Sigmoid colon (tissue), 7 donors: Measurements from ENCODE around the gene SPTBN1. TPM values are rescaled to one million over a fixed set of nuclear protein-coding genes. Genes with fewer than 3 reads are reported as not detected.

Experiments used
- DNase-seq: peaks from one replicate; pipeline ENCODE4 v3.0.0-alpha.2; 2019
- H3K27ac ChIP-seq, 4 donors: fragments of 200-600 bp; sonication (generic); one replicate each; pipeline ENCODE4 v1.5.1; 2016 to 2019; ENCODE audit warnings: mild to moderate bottlenecking in 1 of 4
- H3K27me3 ChIP-seq, 3 donors: fragments of 200-600 bp; sonication (generic); one replicate each; pipeline ENCODE4 v1.5.1; 2019; ENCODE audit warnings: mild to moderate bottlenecking in 1 of 3
- H3K36me3 ChIP-seq, 4 donors: fragments of 200-600 bp; sonication (generic); one replicate each; pipeline ENCODE4 v1.5.1; 2016 to 2019
- H3K4me1 ChIP-seq, 4 donors: fragments of 200-600 bp; sonication (generic); one replicate each; pipeline ENCODE4 v1.5.1; 2017 to 2019
- H3K4me3 ChIP-seq, 4 donors: fragments of 200-600 bp; sonication (generic); one replicate each; pipeline ENCODE4 v1.5.1; 2017 to 2019; ENCODE audit warnings: mild to moderate bottlenecking in 2 of 4, moderate library complexity in 1 of 4
- H3K9me3 ChIP-seq, 4 donors: fragments of 200-600 bp in 3 of 4; sonication (generic) in 3 of 4; one replicate each; pipeline versions ENCODE4 v1.5.1 to v1.6.1; 2013 to 2019
- CTCF ChIP-seq, 4 experiments: fragments of 450-650 bp in 3 of 4; fragments of 200-600 bp in 1 of 4; IDR thresholded peaks; one replicate each; pipeline ENCODE4 v1.5.1; 2016 to 2019; ENCODE audit warnings: antibody characterized with exemption in 4 of 4, mild to moderate bottlenecking in 3 of 4, moderate library complexity in 2 of 4
- EP300 ChIP-seq, 4 donors: sonication (generic); formaldehyde crosslinking; IDR thresholded peaks; one replicate each; pipeline ENCODE4 v1.6.1; 2017; ENCODE audit warnings: antibody characterized with exemption in 4 of 4
- POLR2A ChIP-seq, 2 donors: fragments of 450-650 bp; IDR thresholded peaks; one replicate each; pipeline ENCODE4 v1.6.1; 2016; ENCODE audit warnings: antibody characterized with exemption in 2 of 2, mild to moderate bottlenecking in 2 of 2, moderate library complexity in 2 of 2
- POLR2AphosphoS5 ChIP-seq, 4 donors: sonication (generic); formaldehyde crosslinking; IDR thresholded peaks; one replicate each; pipeline ENCODE4 v1.6.1; 2017; ENCODE audit warnings: antibody characterized with exemption in 4 of 4
- WGBS, 2 donors: extraction: QIAGEN DNeasy Blood & Tissue Kit; methylation state at CpG; one replicate each; pipeline ENCODE4 v1.1.7; 2013; 5-methylcytosine and 5-hydroxymethylcytosine counted together
- intact Hi-C: fragments of 100-400 bp; cut with DNase I; formaldehyde crosslinking; loops from one replicate; pipeline ENCODE4 v1.15.1; 2023
- polyA plus RNA-seq, 3 donors: library from polyadenylated mRNA; stranded (reverse); fragments of 200-250 nt; gene quantifications; one replicate each; pipeline ENCODE4 v1.2.3, GENCODE V29; 2013
- total RNA-seq, 4 donors: library from RNA; depleted of rRNA; stranded (reverse); fragments of >200 nt; gene quantifications; one replicate each; pipeline ENCODE4 v1.1.0, GENCODE V29; 2016
- donor health status: healthy with polysubstance abuse.
- donor health status: Bipolar disorder and iron deficiency.
- donor health status: healthy.

The SPTBN1 gene
- total and polyA plus RNA-seq, 7 donors = 23.1 to 273 (median 169) TPM

GRCh38 chr2:54712516-54712915, 256.4 kb downstream of the SPTBN1 start:
- intact Hi-C loops = no loop called here
- no peaks in the 10 kb centered on the region for H3K9me3 ChIP-seq
- no peak for DNase-seq
- no peaks in the 10 kb centered on the region for H3K36me3 ChIP-seq
- WGBS, 2 donors = 96% methylated on average over 6 of the region's 6 CpGs
- peaks cover 0 to 12% (median 0%) of the 10 kb centered on the region in 3 donors for H3K27me3 ChIP-seq
- TF ChIP-seq POLR2A (IDR thresholded peaks at IDR 0.05) (no peak), POLR2AphosphoS5 (IDR thresholded peaks at IDR 0.05) (no peak), CTCF (IDR thresholded peaks at IDR 0.05) (no peak), EP300 (IDR thresholded peaks at IDR 0.05) (no peak)
- no peak overlapping the region for H3K4me3 ChIP-seq
- H3K4me1 ChIP-seq = peaks cover 0 to 14% (median 12%) of the 10 kb centered on the region in 4 donors
- H3K27ac ChIP-seq = no peak overlapping the region

- DNase-seq = no peak
- no peak overlapping the region for H3K4me3 ChIP-seq
- no peaks in the 10 kb centered on the region for H3K27me3 ChIP-seq
- H3K9me3 ChIP-seq = no peaks in the 10 kb centered on the region
- intact Hi-C loops = no loop called here
- no peaks in the 10 kb centered on the region for H3K4me1 ChIP-seq
- H3K36me3 ChIP-seq = no peaks in the 10 kb centered on the region
- TF ChIP-seq POLR2AphosphoS5 (IDR thresholded peaks at IDR 0.05) (no peak), CTCF (IDR thresholded peaks at IDR 0.05) (no peak), POLR2A (IDR thresholded peaks at IDR 0.05) (no peak), EP300 (IDR thresholded peaks at IDR 0.05) (no peak)
- WGBS, 2 donors = 51 to 70% methylated on average over 4 of the region's 4 CpGs
- H3K27ac ChIP-seq = no peak overlapping the region
These were observed 258.9 kb downstream of the SPTBN1 start for GRCh38 chr2:54714996-54715395.

- intact Hi-C loops = no loop called here
- Histone ChIP-seq H3K36me3 (no peaks in the 10 kb centered on the region), H3K4me1 (no peaks in the 10 kb centered on the region), H3K4me3 (no peak overlapping the region), H3K9me3 (no peaks in the 10 kb centered on the region), H3K27me3 (no peaks in the 10 kb centered on the region), H3K27ac (no peak overlapping the region)
- TF ChIP-seq EP300 (IDR thresholded peaks at IDR 0.05) = no peak
- no peak for DNase-seq
These were observed 260.2 kb downstream of the SPTBN1 start for GRCh38 chr2:54716375-54716774.

GRCh38 chr2:54720563-54720962, 264.4 kb downstream of the SPTBN1 start:
- intact Hi-C loops = loop anchor here (5.0 to 10.0 kb wide), 2 partner anchors 117 to 454 kb away; no protein-coding TSS in a partner anchor
- Histone ChIP-seq H3K4me1 (peaks cover 0 to 22% (median 18%) of the 10 kb centered on the region in 4 donors), H3K36me3 (no peaks in the 10 kb centered on the region), H3K9me3 (no peaks in the 10 kb centered on the region), H3K4me3 (no peak overlapping the region), H3K27ac (no peak overlapping the region), H3K27me3 (peaks cover 0 to 8% (median 0%) of the 10 kb centered on the region in 3 donors)
- TF ChIP-seq POLR2A (IDR thresholded peaks at IDR 0.05) = no peak
- TF ChIP-seq POLR2AphosphoS5 (IDR thresholded peaks at IDR 0.05) = no peak
- TF ChIP-seq CTCF (IDR thresholded peaks at IDR 0.05) = no peak
- no peak for TF ChIP-seq EP300 (IDR thresholded peaks at IDR 0.05)
- 72 to 80% methylated on average over 2 of the region's 2 CpGs for WGBS, 2 donors
- no peak for DNase-seq

Other genes with a start within 250 kb of the SPTBN1 start
- gene TSPYL6, start 200.1 kb upstream of the SPTBN1 start, total RNA-seq = under 1 TPM in 1 of 4 donors, not detected in 3; 0.16 TPM
- gene TSPYL6, start 200.1 kb upstream of the SPTBN1 start, polyA plus RNA-seq = not detected